Neural crest cell (in vitro differentiated cells): ENCODE results near the gene COPS7B. TPM values are rescaled to one million over a fixed set of nuclear protein-coding genes. Genes with fewer than 3 reads are reported as not detected.

Experiments
- DNase-seq: peaks from one replicate; pipeline ENCODE4 v3.0.0; 2021; ENCODE audit warnings: low read depth, mixed read lengths, low spot score
- H3K27ac Mint-ChIP-seq: one replicate; pipeline ENCODE4 v1.8.0; 2021; ENCODE audit warnings: mild to moderate bottlenecking, mixed read lengths; ENCODE audit not compliant: unreplicated experiment
- H3K27me3 Mint-ChIP-seq: 2 replicates; pipeline ENCODE4 v1.8.0; 2021; ENCODE audit warnings: low read depth, mild to moderate bottlenecking, mixed read lengths
- H3K36me3 Mint-ChIP-seq: 2 replicates; pipeline ENCODE4 v1.8.0; 2021; ENCODE audit warnings: low read depth, mild to moderate bottlenecking, mixed read lengths
- H3K4me1 Mint-ChIP-seq: 2 replicates; pipeline ENCODE4 v1.8.0; 2021; ENCODE audit warnings: mixed read lengths
- H3K4me3 Mint-ChIP-seq: one replicate; pipeline ENCODE4 v1.8.0; 2021; ENCODE audit warnings: mild to moderate bottlenecking, mixed read lengths
- H3K9me3 Mint-ChIP-seq: 2 replicates; pipeline ENCODE4 v1.8.0; 2021; ENCODE audit warnings: mixed read lengths
- CTCF ChIP-seq: fragments of 200-600 bp; sonication (generic); conservative IDR thresholded peaks from 2 replicates; pipeline ENCODE4 v1.5.0; 2021; ENCODE audit warnings: antibody characterized with exemption, mild to moderate bottlenecking
- total RNA-seq: library from RNA; stranded (reverse); gene quantifications from 2 replicates; pipeline ENCODE4 v1.2.1, GENCODE V29; 2021

The COPS7B gene
- total RNA-seq, 1 donor from 2014 or later, result 62.9 TPM

- peaks cover 16% of the 10 kb centered on the region for H3K27me3 Mint-ChIP-seq
Observed at GRCh38 chr2:231853105-231853504, 66.9 kb downstream of the COPS7B start.

GRCh38 chr2:231854616-231855125 is 68.4 kb downstream of the COPS7B start:
- H3K27me3 Mint-ChIP-seq, result peaks cover 11% of the 10 kb centered on the region

More at GRCh38 chr2:231853105-231853504, 66.9 kb downstream of the COPS7B start:
- DNase-seq, result no peak
- no peaks in the 10 kb centered on the region for H3K4me1 Mint-ChIP-seq
- peaks cover 8% of the 10 kb centered on the region for H3K9me3 Mint-ChIP-seq
- no peak overlapping the region for H3K4me3 Mint-ChIP-seq
- no peaks in the 10 kb centered on the region for H3K36me3 Mint-ChIP-seq
- TF ChIP-seq CTCF, result no peak
- H3K27ac Mint-ChIP-seq, result no peak overlapping the region

GRCh38 chr2:231856959-231857358 is 70.7 kb downstream of the COPS7B start:
- no peak overlapping the region for H3K4me3 Mint-ChIP-seq
- DNase-seq, result no peak
- no peaks in the 10 kb centered on the region for H3K4me1 Mint-ChIP-seq
- no peak overlapping the region for H3K27ac Mint-ChIP-seq
- no peak for TF ChIP-seq CTCF
- H3K9me3 Mint-ChIP-seq, result no peaks in the 10 kb centered on the region
- peaks cover 6% of the 10 kb centered on the region for H3K27me3 Mint-ChIP-seq
- H3K36me3 Mint-ChIP-seq, result no peaks in the 10 kb centered on the region

More at GRCh38 chr2:231854616-231855125, 68.4 kb downstream of the COPS7B start:
- Mint-ChIP-seq H3K36me3 (no peaks in the 10 kb centered on the region), H3K9me3 (no peaks in the 10 kb centered on the region), H3K27ac (no peak overlapping the region), H3K4me3 (no peak overlapping the region), H3K4me1 (no peaks in the 10 kb centered on the region)
- DNase-seq, result no peak
- TF ChIP-seq CTCF, result no peak

Other genes with a start within 250 kb of the COPS7B start
- gene TEX44, start 193.6 kb upstream of the COPS7B start, total RNA-seq, result not detected in 2 replicates
- gene PTMA, start 77.9 kb upstream of the COPS7B start, total RNA-seq, result 1,415 and 1,529 TPM in 2 replicates
- gene PDE6D, start 5.2 kb upstream of the COPS7B start, total RNA-seq, result 35.8 and 38.8 TPM in 2 replicates
- gene NPPC, start 140.0 kb downstream of the COPS7B start, total RNA-seq, result 12.7 and 16.5 TPM in 2 replicates
- gene DIS3L2, start 175.3 kb downstream of the COPS7B start, total RNA-seq, result 47.2 and 51.9 TPM in 2 replicates